Right cardiac atrium (tissue), 5 donors: ENCODE data around the gene C17orf114. TPM values are rescaled to one million over a fixed set of nuclear protein-coding genes. Genes with fewer than 3 reads are reported as not detected.

Experiments used
- ATAC-seq, 2 donors: fragments of 200-7000 bp; cut with Tn5 transposase; one replicate each; pipeline versions ENCODE4 v1.8.0 to v1.9.1; 2020; ENCODE audit warnings: moderate library complexity in 2 of 2, mild to moderate bottlenecking in 1 of 2
- DNase-seq, 3 donors: peaks; one replicate each; pipeline ENCODE4 v3.0.0-alpha.2; 2020
- H3K27ac ChIP-seq: one replicate; pipeline ENCODE4 v1.5.1; 2013; ENCODE audit warnings: mild to moderate bottlenecking, low read length, control low read depth, moderate library complexity
- H3K27me3 ChIP-seq: one replicate; pipeline ENCODE4 v1.6.1; 2013; ENCODE audit not compliant: control insufficient read depth, insufficient read depth
- H3K4me1 ChIP-seq: one replicate; pipeline ENCODE4 v1.6.1; 2013; ENCODE audit warnings: low read length; ENCODE audit not compliant: control insufficient read depth, insufficient read depth
- H3K4me3 ChIP-seq: one replicate; pipeline ENCODE4 v1.5.1; 2013; ENCODE audit warnings: low read length, control low read depth
- H3K9me3 ChIP-seq: one replicate; pipeline ENCODE4 v1.6.1; 2013; ENCODE audit warnings: low read length; ENCODE audit not compliant: control insufficient read depth
- WGBS: extraction: QIAGEN DNeasy Blood & Tissue Kit; methylation state at CpG from one replicate; pipeline ENCODE4 v1.1.7; 2013; 5-methylcytosine and 5-hydroxymethylcytosine counted together
- intact Hi-C, 4 donors: fragments of 100-400 bp; cut with DNase I; formaldehyde crosslinking; loops; one replicate each; pipeline versions ENCODE4 v1.11.0 to v1.14.0; 2022 to 2023
- polyA plus RNA-seq: library from polyadenylated mRNA; stranded (reverse); fragments of 200-250 nt; gene quantifications from one replicate; pipeline ENCODE4 v1.2.3, GENCODE V29; 2013
- total RNA-seq, 4 donors: library from RNA; stranded (reverse); fragmentation: NEBNext Ultra II Directional; extraction: Animal tissue kit (Norgen Biotek cat#: 25700); gene quantifications; one replicate each; pipeline ENCODE4 v1.2.1, GENCODE V29; 2021
- donor health status: healthy with polysubstance abuse.
- donor health status: DM: no; HTN: yes; CAD: no.
- donor health status: DM: no; HTN: no; CAD: no.
- donor health status: DM: no; HTN: yes; CAD: no; lungs with severe emphysema.
- donor health status: DM: yes; HTN: yes; CAD: no.

The C17orf114 gene

GRCh38 chr17:4764595-4764994 is 37.5 kb downstream of the C17orf114 start:
- intact Hi-C loops, result no loop called here
- ATAC-seq (peak in 1 of 2 donors; percentile 52), DNase-seq (no peak)
- Histone ChIP-seq H3K27ac (no peak overlapping the region), H3K27me3 (no peaks in the 10 kb centered on the region), H3K4me3 (no peak overlapping the region), H3K9me3 (no peaks in the 10 kb centered on the region), H3K4me1 (no peaks in the 10 kb centered on the region)
- WGBS, result 65% methylated on average over 3 of the region's 3 CpGs

GRCh38 chr17:4759776-4760236 is 42.3 kb downstream of the C17orf114 start:
- Histone ChIP-seq H3K4me3 (no peak overlapping the region), H3K27ac (no peak overlapping the region), H3K4me1 (no peaks in the 10 kb centered on the region), H3K27me3 (no peaks in the 10 kb centered on the region), H3K9me3 (no peaks in the 10 kb centered on the region)
- ATAC-seq (peak in 1 of 2 donors; percentile 28), DNase-seq (no peak)
- WGBS, result 57% methylated on average over 10 of the region's 10 CpGs
- intact Hi-C loops, result no loop called here

- intact Hi-C loops, result no loop called here
- no peak overlapping the region for H3K4me3 ChIP-seq
- 88% methylated on average over 1 of the region's 1 CpG for WGBS
- ATAC-seq (no peak), DNase-seq (no peak)
- H3K9me3 ChIP-seq, result no peaks in the 10 kb centered on the region
- no peaks in the 10 kb centered on the region for H3K4me1 ChIP-seq
- H3K27ac ChIP-seq, result no peak overlapping the region
- no peaks in the 10 kb centered on the region for H3K27me3 ChIP-seq
Measured at GRCh38 chr17:4753392-4753791, 48.7 kb downstream of the C17orf114 start.

GRCh38 chr17:4751932-4752331 is 50.2 kb downstream of the C17orf114 start:
- Histone ChIP-seq H3K27me3 (no peaks in the 10 kb centered on the region), H3K9me3 (no peaks in the 10 kb centered on the region), H3K27ac (no peak overlapping the region), H3K4me1 (no peaks in the 10 kb centered on the region), H3K4me3 (no peak overlapping the region)
- ATAC-seq, result no peak
- intact Hi-C loops, result no loop called here
- 60% methylated on average over 5 of the region's 5 CpGs for WGBS
- no peak for DNase-seq

Other genes starting within 250 kb of the C17orf114 start
- 10 to 100 TPM; 18.4 to 28.5 (median 23.1) TPM for gene MYBBP1A, start 246.9 kb downstream of the C17orf114 start, total RNA-seq
- 15.9 TPM for gene MYBBP1A, start 246.9 kb downstream of the C17orf114 start, polyA plus RNA-seq
- gene GGT6, start 241.8 kb downstream of the C17orf114 start, total RNA-seq, result not detected
- not detected for gene GGT6, start 241.8 kb downstream of the C17orf114 start, polyA plus RNA-seq
- 10 to 100 TPM; 10.7 to 20.8 (median 14.2) TPM for gene SMTNL2, start 217.8 kb downstream of the C17orf114 start, total RNA-seq
- 5.8 TPM for gene SMTNL2, start 217.8 kb downstream of the C17orf114 start, polyA plus RNA-seq
- gene ALOX15, start 160.7 kb downstream of the C17orf114 start, total RNA-seq, result 1 to 10 TPM in 2 of 4 donors, under 1 TPM in 1, not detected in 1; 0.91 to 2.0 (median 1.0) TPM
- 0.05 TPM for gene ALOX15, start 160.7 kb downstream of the C17orf114 start, polyA plus RNA-seq
- 10 to 100 TPM; 29.7 to 40.9 (median 36.7) TPM for gene PELP1, start 98.2 kb downstream of the C17orf114 start, total RNA-seq
- 21.1 TPM for gene PELP1, start 98.2 kb downstream of the C17orf114 start, polyA plus RNA-seq
- gene ARRB2, start 91.7 kb downstream of the C17orf114 start, total RNA-seq, result 10 to 100 TPM; 21.6 to 35.1 (median 25.5) TPM
- 17.0 TPM for gene ARRB2, start 91.7 kb downstream of the C17orf114 start, polyA plus RNA-seq
- 10 to 100 TPM; 17.8 to 21.6 (median 21.0) TPM for gene MED11, start 70.9 kb downstream of the C17orf114 start, total RNA-seq
- gene MED11, start 70.9 kb downstream of the C17orf114 start, polyA plus RNA-seq, result 47.6 TPM
- under 1 TPM; 0.20 to 0.53 (median 0.33) TPM for gene ZMYND15, start 62.5 kb downstream of the C17orf114 start, total RNA-seq
- gene ZMYND15, start 62.5 kb downstream of the C17orf114 start, polyA plus RNA-seq, result 0.23 TPM
- gene CXCL16, start 62.4 kb downstream of the C17orf114 start, total RNA-seq, result 1 to 10 TPM; 5.0 to 6.3 (median 5.5) TPM
- 2.5 TPM for gene CXCL16, start 62.4 kb downstream of the C17orf114 start, polyA plus RNA-seq
- gene TM4SF5, start 30.4 kb downstream of the C17orf114 start, total RNA-seq, result not detected
- gene TM4SF5, start 30.4 kb downstream of the C17orf114 start, polyA plus RNA-seq, result not detected
- gene VMO1, start 16.0 kb downstream of the C17orf114 start, total RNA-seq, result 1 to 10 TPM in 3 of 4 donors, under 1 TPM in 1; 0.45 to 1.6 (median 1.4) TPM
- gene VMO1, start 16.0 kb downstream of the C17orf114 start, polyA plus RNA-seq, result 0.70 TPM
- not detected for gene GLTPD2, start 13.4 kb downstream of the C17orf114 start, total RNA-seq
- gene GLTPD2, start 13.4 kb downstream of the C17orf114 start, polyA plus RNA-seq, result not detected
- 100 to 1,000 TPM; 149 to 163 (median 151) TPM for gene PSMB6, start 6.2 kb downstream of the C17orf114 start, total RNA-seq
- gene PSMB6, start 6.2 kb downstream of the C17orf114 start, polyA plus RNA-seq, result 234 TPM
- 10 to 100 TPM; 12.0 to 15.3 (median 13.4) TPM for gene PLD2, start 4.8 kb upstream of the C17orf114 start, total RNA-seq
- 10.0 TPM for gene PLD2, start 4.8 kb upstream of the C17orf114 start, polyA plus RNA-seq
- gene MINK1, start 31.0 kb upstream of the C17orf114 start, total RNA-seq, result 10 to 100 TPM; 44.5 to 54.7 (median 49.3) TPM
- 31.1 TPM for gene MINK1, start 31.0 kb upstream of the C17orf114 start, polyA plus RNA-seq
- gene C17orf107, start 97.2 kb upstream of the C17orf114 start, total RNA-seq, result 1 to 10 TPM; 2.7 to 3.3 (median 2.8) TPM
- 3.6 TPM for gene C17orf107, start 97.2 kb upstream of the C17orf114 start, polyA plus RNA-seq
- gene CHRNE, start 100.8 kb upstream of the C17orf114 start, total RNA-seq, result 100 to 1,000 TPM in 1 of 4 donors, 10 to 100 TPM in 3; 57.6 to 106 (median 68.9) TPM
- 63.6 TPM for gene CHRNE, start 100.8 kb upstream of the C17orf114 start, polyA plus RNA-seq
- gene GP1BA, start 129.9 kb upstream of the C17orf114 start, total RNA-seq, result under 1 TPM in 1 of 4 donors, not detected in 3; 0.23 TPM
- 0.16 TPM for gene GP1BA, start 129.9 kb upstream of the C17orf114 start, polyA plus RNA-seq
- 100 to 1,000 TPM; 162 to 230 (median 202) TPM for gene SLC25A11, start 137.7 kb upstream of the C17orf114 start, total RNA-seq
- 200 TPM for gene SLC25A11, start 137.7 kb upstream of the C17orf114 start, polyA plus RNA-seq
- 100 to 1,000 TPM in 1 of 4 donors, 10 to 100 TPM in 3; 76.6 to 108 (median 87.5) TPM for gene RNF167, start 137.9 kb upstream of the C17orf114 start, total RNA-seq
- gene RNF167, start 137.9 kb upstream of the C17orf114 start, polyA plus RNA-seq, result 124 TPM
- gene PFN1, start 146.2 kb upstream of the C17orf114 start, total RNA-seq, result 100 to 1,000 TPM; 148 to 229 (median 201) TPM
- 180 TPM for gene PFN1, start 146.2 kb upstream of the C17orf114 start, polyA plus RNA-seq
- 100 to 1,000 TPM; 198 to 695 (median 246) TPM for gene ENO3, start 148.8 kb upstream of the C17orf114 start, total RNA-seq
- 455 TPM for gene ENO3, start 148.8 kb upstream of the C17orf114 start, polyA plus RNA-seq
- 100 to 1,000 TPM; 106 to 133 (median 117) TPM for gene SPAG7, start 165.5 kb upstream of the C17orf114 start, total RNA-seq
- gene SPAG7, start 165.5 kb upstream of the C17orf114 start, polyA plus RNA-seq, result 164 TPM
- gene CAMTA2, start 185.3 kb upstream of the C17orf114 start, total RNA-seq, result 10 to 100 TPM; 35.3 to 44.4 (median 40.3) TPM
- 43.5 TPM for gene CAMTA2, start 185.3 kb upstream of the C17orf114 start, polyA plus RNA-seq
- gene INCA1, start 195.2 kb upstream of the C17orf114 start, total RNA-seq, result 1 to 10 TPM; 2.2 to 3.8 (median 3.2) TPM
- gene INCA1, start 195.2 kb upstream of the C17orf114 start, polyA plus RNA-seq, result 5.0 TPM
- 100 to 1,000 TPM; 519 to 727 (median 570) TPM for gene KIF1C, start 195.6 kb upstream of the C17orf114 start, total RNA-seq
- 406 TPM for gene KIF1C, start 195.6 kb upstream of the C17orf114 start, polyA plus RNA-seq
- not detected for gene SLC52A1, start 233.1 kb upstream of the C17orf114 start, total RNA-seq
- gene SLC52A1, start 233.1 kb upstream of the C17orf114 start, polyA plus RNA-seq, result not detected